MCF 10A (cell line): ENCODE results near the gene STK10. TPM values are rescaled to one million over a fixed set of nuclear protein-coding genes. Genes with fewer than 3 reads are reported as not detected.

Experiments used
- BruUV-seq: library from RNA; stranded (reverse); fragments of 400-500 nt; replicated peaks from 2 replicates; lab custom pipeline; 2021; lab: Mats Ljungman, UMichigan
- CTCF ChIA-PET: fragments of 300-600 bp; sonication (Branson Sonifier 250); formaldehyde crosslinking; extraction: SDS; loops from one replicate; lab custom pipeline; 2021; ENCODE audit warnings: antibody characterized with exemption, inconsistent platforms; lab: Yijun Ruan, JAX
- POLR2A ChIA-PET: fragments of 300-600, 350-650 bp; sonication (Branson Sonifier 250); formaldehyde crosslinking; extraction: SDS; loops from one replicate; lab custom pipeline; 2020; ENCODE audit warnings: antibody characterized with exemption, inconsistent platforms; lab: Yijun Ruan, JAX
- DNase-seq: peaks from one replicate; pipeline ENCODE4 v3.0.0-alpha.2; 2018; ENCODE audit not compliant: unreplicated experiment
- H3K27ac Mint-ChIP-seq: one replicate; pipeline ENCODE4 v1.8.0; 2022; ENCODE audit warnings: mild to moderate bottlenecking, low read depth, mixed read lengths; ENCODE audit not compliant: unreplicated experiment
- H3K27me3 Mint-ChIP-seq: one replicate; pipeline ENCODE4 v1.8.0; 2022; ENCODE audit warnings: mixed read lengths; ENCODE audit not compliant: insufficient read depth, unreplicated experiment
- H3K36me3 Mint-ChIP-seq: one replicate; pipeline ENCODE4 v1.8.0; 2022; ENCODE audit warnings: mild to moderate bottlenecking, moderate library complexity, mixed read lengths; ENCODE audit not compliant: insufficient read depth, unreplicated experiment
- H3K4me1 Mint-ChIP-seq: one replicate; pipeline ENCODE4 v1.8.0; 2022; ENCODE audit warnings: mixed read lengths; ENCODE audit not compliant: insufficient read depth, unreplicated experiment
- H3K4me3 Mint-ChIP-seq: one replicate; pipeline ENCODE4 v1.8.0; 2022; ENCODE audit warnings: mild to moderate bottlenecking, moderate library complexity, mixed read lengths; ENCODE audit not compliant: unreplicated experiment
- H3K9me3 Mint-ChIP-seq: one replicate; pipeline ENCODE4 v1.8.0; 2022; ENCODE audit warnings: mixed read lengths; ENCODE audit not compliant: unreplicated experiment
- intact Hi-C: fragments of 100-400 bp; cut with micrococcal nuclease; formaldehyde crosslinking; loops from 2 replicates; pipeline ENCODE4 v1.14.1; 2022
- total RNA-seq: library from RNA; stranded (reverse); gene quantifications from 2 replicates; pipeline ENCODE4 v1.2.3, GENCODE V29; 2022
- TF ChIP-seq, protein P1 (sequence below): fragments of 200-600 bp; IDR thresholded peaks from one replicate; pipeline ENCODE4 v1.8.0; 2022; ENCODE audit warnings: antibody characterized with exemption, mild to moderate bottlenecking; ENCODE audit not compliant: unreplicated experiment

STK10 gene
- total RNA-seq, 1 experiment from 2014 or later, result 46.5 TPM

DNA sequence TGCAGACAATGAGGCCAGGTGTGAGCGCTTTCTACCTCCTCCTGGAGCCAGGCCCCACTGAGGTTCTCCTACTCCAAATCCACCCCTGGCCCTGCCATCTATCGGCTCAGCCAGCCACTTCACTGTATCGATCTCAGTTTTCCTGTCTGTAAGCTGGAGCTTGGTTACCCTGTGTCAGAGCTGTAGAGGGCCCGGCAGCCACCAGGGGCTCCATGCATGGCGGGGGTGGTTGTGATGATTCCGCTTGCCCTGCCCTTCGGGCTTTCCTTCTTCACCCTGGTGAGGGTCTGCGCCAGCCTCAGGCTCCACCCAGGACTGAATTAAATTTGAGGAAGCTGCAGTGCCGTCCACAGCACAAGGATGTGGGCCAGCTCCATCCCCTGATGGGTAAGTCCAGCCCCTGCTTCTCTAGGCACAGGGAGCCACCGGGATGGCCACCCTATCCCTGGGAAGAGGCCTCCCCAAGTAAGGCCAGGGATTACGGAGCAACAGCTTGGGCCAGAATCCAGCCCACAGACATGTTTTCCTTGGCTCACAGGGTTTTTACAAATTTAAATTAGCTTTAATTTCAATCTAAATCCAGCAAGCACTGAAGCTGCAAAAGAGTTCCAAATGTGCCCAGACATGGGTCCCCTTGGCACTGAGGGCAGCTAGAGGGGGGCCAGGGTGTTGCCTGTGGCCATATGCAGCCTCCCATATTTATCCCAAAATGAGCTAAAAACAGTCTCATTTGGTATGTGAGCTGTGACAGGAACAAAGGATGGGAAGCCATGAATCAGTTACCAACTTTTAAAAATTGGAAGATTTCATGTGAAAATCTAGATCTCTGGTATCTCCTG is 92.4 kb downstream of the STK10 start:
- ChIA-PET CTCF (interaction anchor here (1.2 to 3.7 kb wide), 7 partner anchors 10 to 95 kb away, joined by 4 to 17 read pairs (median 9); partner anchors contain the start of gene STK10), POLR2A (interaction anchor here (0.7 kb wide), 1 partner anchor 75 kb away, joined by 3 read pairs; no protein-coding TSS in a partner anchor)
- H3K27ac Mint-ChIP-seq, result no peak overlapping the region
- no peaks in the 10 kb centered on the region for H3K9me3 Mint-ChIP-seq
- intact Hi-C loops, result no loop called here
- H3K36me3 Mint-ChIP-seq, result no peaks in the 10 kb centered on the region
- no TSS peak for BruUV-seq
- no peak overlapping the region for H3K4me3 Mint-ChIP-seq
- H3K4me1 Mint-ChIP-seq, result no peaks in the 10 kb centered on the region
- no peak for DNase-seq
- no peaks in the 10 kb centered on the region for H3K27me3 Mint-ChIP-seq
- TF ChIP-seq, protein P1, sequence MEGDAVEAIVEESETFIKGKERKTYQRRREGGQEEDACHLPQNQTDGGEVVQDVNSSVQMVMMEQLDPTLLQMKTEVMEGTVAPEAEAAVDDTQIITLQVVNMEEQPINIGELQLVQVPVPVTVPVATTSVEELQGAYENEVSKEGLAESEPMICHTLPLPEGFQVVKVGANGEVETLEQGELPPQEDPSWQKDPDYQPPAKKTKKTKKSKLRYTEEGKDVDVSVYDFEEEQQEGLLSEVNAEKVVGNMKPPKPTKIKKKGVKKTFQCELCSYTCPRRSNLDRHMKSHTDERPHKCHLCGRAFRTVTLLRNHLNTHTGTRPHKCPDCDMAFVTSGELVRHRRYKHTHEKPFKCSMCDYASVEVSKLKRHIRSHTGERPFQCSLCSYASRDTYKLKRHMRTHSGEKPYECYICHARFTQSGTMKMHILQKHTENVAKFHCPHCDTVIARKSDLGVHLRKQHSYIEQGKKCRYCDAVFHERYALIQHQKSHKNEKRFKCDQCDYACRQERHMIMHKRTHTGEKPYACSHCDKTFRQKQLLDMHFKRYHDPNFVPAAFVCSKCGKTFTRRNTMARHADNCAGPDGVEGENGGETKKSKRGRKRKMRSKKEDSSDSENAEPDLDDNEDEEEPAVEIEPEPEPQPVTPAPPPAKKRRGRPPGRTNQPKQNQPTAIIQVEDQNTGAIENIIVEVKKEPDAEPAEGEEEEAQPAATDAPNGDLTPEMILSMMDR, result no peak

GRCh38 chr5:172093965-172094364 is 94.1 kb downstream of the STK10 start:
- BruUV-seq, result no TSS peak
- H3K9me3 Mint-ChIP-seq, result peaks cover 9% of the 10 kb centered on the region
- no peaks in the 10 kb centered on the region for H3K36me3 Mint-ChIP-seq
- no peaks in the 10 kb centered on the region for H3K27me3 Mint-ChIP-seq
- POLR2A ChIA-PET, result no interaction called here
- H3K4me1 Mint-ChIP-seq, result no peaks in the 10 kb centered on the region
- no peak for DNase-seq
- H3K4me3 Mint-ChIP-seq, result no peak overlapping the region
- CTCF ChIA-PET, result interaction anchor here (0.5 to 0.9 kb wide), 4 partner anchors 34 to 602 kb away, joined by 3 to 4 read pairs (median 4); no protein-coding TSS in a partner anchor
- H3K27ac Mint-ChIP-seq, result no peak overlapping the region
- TF ChIP-seq, protein P1, result no peak
- intact Hi-C loops, result no loop called here

DNA sequence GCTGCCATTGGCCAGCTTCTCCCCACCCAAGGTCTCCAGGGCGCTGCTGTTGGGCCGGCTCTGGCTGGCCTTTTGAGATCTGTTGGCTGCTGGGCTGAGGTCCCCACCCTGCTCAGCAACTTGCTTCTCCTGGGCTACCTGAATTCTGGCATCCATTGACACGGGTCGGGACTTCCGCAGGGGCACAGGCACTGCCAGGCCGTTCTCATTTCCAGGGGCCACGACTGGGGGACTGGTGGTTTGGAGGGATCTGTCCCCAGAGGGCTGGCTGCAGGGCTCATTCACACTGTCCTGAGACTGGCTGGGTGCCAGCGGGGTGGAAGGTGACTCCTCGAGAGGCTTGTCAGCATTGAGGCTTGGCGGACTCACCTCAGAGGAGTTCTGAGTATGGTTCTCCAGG is 94.5 kb downstream of the STK10 start:
- intact Hi-C loops, result no loop called here
- peaks cover 9% of the 10 kb centered on the region for H3K9me3 Mint-ChIP-seq
- CTCF ChIA-PET, result interaction anchor here (0.5 to 1.0 kb wide), 3 partner anchors 34 to 201 kb away, joined by 3 to 4 read pairs (median 4); no protein-coding TSS in a partner anchor
- H3K27ac Mint-ChIP-seq, result no peak overlapping the region
- no TSS peak for BruUV-seq
- no peaks in the 10 kb centered on the region for H3K36me3 Mint-ChIP-seq
- TF ChIP-seq, protein P1, result no peak
- H3K27me3 Mint-ChIP-seq, result no peaks in the 10 kb centered on the region
- POLR2A ChIA-PET, result interaction anchor here (0.6 kb wide), 1 partner anchor 139 kb away, joined by 3 read pairs; no protein-coding TSS in a partner anchor
- H3K4me1 Mint-ChIP-seq, result no peaks in the 10 kb centered on the region
- no peak for DNase-seq
- no peak overlapping the region for H3K4me3 Mint-ChIP-seq
